IgD-negative memory B cell (primary cell): Measurements from ENCODE around the gene HACD4. TPM values are rescaled to one million over a fixed set of nuclear protein-coding genes. Genes with fewer than 3 reads are reported as not detected.

ENCODE experiments used
- H3K27ac Mint-ChIP-seq, 3 donors: one replicate each; pipeline ENCODE4 v1.8.0; 2020 to 2022; ENCODE audit warnings: mild to moderate bottlenecking in 3 of 3, mixed read lengths in 3 of 3, moderate library complexity in 1 of 3
- H3K27me3 Mint-ChIP-seq: one replicate; pipeline ENCODE4 v1.8.0; 2021; ENCODE audit warnings: mixed read lengths
- H3K36me3 Mint-ChIP-seq: one replicate; pipeline ENCODE4 v1.8.0; 2020; ENCODE audit warnings: mild to moderate bottlenecking, mixed read lengths
- H3K4me1 Mint-ChIP-seq, 3 donors: one replicate each; pipeline ENCODE4 v1.8.0; 2020 to 2022; ENCODE audit warnings: mixed read lengths in 3 of 3, mild to moderate bottlenecking in 1 of 3
- H3K4me3 Mint-ChIP-seq, 4 donors: one replicate each; pipeline ENCODE4 v1.8.0; 2020 to 2022; ENCODE audit warnings: mild to moderate bottlenecking in 4 of 4, mixed read lengths in 4 of 4, moderate library complexity in 3 of 4
- H3K9me3 Mint-ChIP-seq, 3 donors: one replicate each; pipeline ENCODE4 v1.8.0; 2020 to 2021; ENCODE audit warnings: mixed read lengths in 3 of 3, mild to moderate bottlenecking in 1 of 3
- polyA plus RNA-seq: library from polyadenylated mRNA; unstranded; fragments of 300-500 nt; fragmentation: Illumina TruSeq; gene quantifications from one replicate; pipeline ENCODE4 v1.2.3, GENCODE V29; 2021

Gene HACD4, protein sequence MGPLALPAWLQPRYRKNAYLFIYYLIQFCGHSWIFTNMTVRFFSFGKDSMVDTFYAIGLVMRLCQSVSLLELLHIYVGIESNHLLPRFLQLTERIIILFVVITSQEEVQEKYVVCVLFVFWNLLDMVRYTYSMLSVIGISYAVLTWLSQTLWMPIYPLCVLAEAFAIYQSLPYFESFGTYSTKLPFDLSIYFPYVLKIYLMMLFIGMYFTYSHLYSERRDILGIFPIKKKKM
- polyA plus RNA-seq, result 4.4 TPM

DNA sequence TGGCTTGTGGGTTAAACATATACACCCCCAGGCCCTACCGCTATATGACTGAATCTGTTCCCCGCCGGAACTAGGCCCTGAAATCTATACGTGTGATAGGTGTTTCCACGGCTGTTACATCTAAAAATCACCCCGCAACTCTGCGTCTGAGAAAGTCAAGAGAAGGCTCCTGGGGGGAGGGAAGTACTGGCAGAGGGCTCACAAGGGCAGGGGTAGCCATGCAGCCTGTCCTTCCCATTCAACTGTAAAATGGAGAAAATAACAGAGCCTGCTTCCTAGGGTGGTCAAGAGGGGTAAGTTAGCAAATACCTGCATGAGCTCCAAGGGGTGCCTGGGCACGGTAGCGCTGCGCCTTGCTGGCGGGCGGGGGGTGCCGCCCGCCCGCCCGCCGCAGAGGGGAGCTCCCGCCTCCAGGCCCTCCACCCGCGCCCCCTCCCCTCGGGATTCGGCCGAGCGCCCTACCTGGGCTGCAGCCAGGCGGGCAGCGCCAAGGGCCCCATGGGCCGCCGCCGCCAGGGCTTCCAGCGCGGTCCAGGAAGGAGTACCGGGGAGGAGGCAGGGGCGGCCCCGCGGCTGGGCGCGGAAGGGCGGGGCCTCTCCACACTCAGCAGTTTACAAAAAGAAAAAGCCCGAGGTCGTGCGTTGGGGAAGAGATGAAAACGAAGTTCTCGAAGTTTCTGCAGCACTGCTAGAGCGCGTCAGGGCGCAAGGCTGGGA lies at the start of gene HACD4:
Gene HACD4 (minus strand): TSS at position 550 of the 717 bp plus-strand sequence. CDS start 50 bp downstream, at position 500.
- Mint-ChIP-seq H3K4me3 (peak within 1 kb of the TSS in 3 of 4 donors; percentile 56 to 90 (median 85)), H3K4me1 (peaks cover 2 to 14% (median 4%) of the 10 kb centered on the region in 3 donors), H3K27ac (no peak within 1 kb of the TSS)

DNA sequence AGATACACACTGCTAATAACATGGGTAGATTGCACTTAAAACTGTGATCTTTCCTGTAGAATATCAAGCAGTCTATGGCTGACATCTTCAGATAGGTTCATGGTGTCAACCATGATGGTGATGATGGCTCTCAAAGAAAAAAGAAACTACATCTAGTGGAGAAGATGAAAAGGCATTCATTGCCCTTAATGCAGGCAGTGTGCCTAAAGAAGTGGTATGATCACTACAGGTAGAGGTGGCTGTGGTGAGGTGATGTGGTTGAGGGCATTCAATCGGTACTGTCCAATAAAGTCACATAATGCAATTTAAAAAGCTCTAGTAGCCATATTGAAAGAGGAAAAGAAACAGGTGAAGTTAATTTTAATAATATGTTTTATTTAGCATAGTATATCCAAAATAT lies 49.4 kb upstream of the HACD4 start:
- Mint-ChIP-seq H3K27me3 (no peaks in the 10 kb centered on the region), H3K36me3 (no peaks in the 10 kb centered on the region), H3K27ac (no peak overlapping the region), H3K9me3 (peaks cover 0 to 3% (median 2%) of the 10 kb centered on the region in 3 donors), H3K4me1 (peaks cover 0 to 5% (median 3%) of the 10 kb centered on the region in 3 donors), H3K4me3 (no peak overlapping the region)

More for the DNA sequence above, at the start of gene HACD4:
- no peaks in the 10 kb centered on the region for H3K9me3 Mint-ChIP-seq
- H3K36me3 Mint-ChIP-seq, result peaks cover under 1% of the 10 kb centered on the region
- no peaks in the 10 kb centered on the region for H3K27me3 Mint-ChIP-seq

DNA sequence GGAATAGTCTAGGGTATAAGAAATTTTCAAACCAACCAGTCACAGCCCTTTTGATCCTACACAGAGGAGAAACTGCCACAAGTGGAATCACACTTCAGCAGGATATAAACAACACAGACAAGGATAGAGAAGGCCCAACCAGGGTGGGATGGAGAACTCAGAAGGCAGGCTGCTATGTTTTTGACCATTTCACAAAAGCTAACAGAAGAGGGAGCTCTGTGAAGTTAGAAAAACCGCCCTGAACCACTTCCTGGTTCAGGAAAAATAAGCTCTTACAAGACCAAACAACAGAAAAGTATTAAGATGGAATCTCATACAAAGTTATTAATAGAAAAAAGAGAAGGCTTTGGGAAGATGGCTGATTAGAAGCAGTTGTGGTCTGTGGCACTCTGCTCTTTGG lies 47.3 kb upstream of the HACD4 start:
- peaks cover 0 to 3% (median 0%) of the 10 kb centered on the region in 3 donors for H3K9me3 Mint-ChIP-seq
- H3K4me3 Mint-ChIP-seq, result no peak overlapping the region
- no peak overlapping the region for H3K27ac Mint-ChIP-seq
- peaks cover 0 to 5% (median 3%) of the 10 kb centered on the region in 3 donors for H3K4me1 Mint-ChIP-seq
- no peaks in the 10 kb centered on the region for H3K27me3 Mint-ChIP-seq
- no peaks in the 10 kb centered on the region for H3K36me3 Mint-ChIP-seq

DNA sequence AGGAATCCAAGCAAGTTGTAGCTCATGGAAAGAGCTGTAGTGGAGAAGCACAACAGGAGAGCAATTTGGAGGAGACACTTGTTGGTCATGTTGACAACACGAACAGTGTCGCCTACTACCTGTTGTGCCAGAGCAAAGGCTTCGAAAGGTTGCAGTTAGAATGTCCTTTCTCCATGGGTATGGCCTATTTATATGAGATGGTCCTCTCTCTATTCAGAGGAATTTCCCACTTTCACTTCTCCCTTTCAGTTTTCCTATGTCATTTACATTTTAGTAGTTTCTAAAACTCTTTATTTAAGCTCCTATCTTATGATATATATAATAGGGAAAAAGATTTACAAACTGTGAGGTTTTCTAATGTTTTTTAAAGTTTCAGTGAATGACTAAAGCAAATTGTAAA lies 46.3 kb upstream of the HACD4 start, which contains the start of gene IFNB1:
Gene IFNB1 (minus strand): TSS at position 162 of the 400 bp plus-strand sequence. CDS start 73 bp downstream, at position 89.
- Mint-ChIP-seq H3K4me3 (no peak within 1 kb of the TSS), H3K4me1 (peaks cover 0 to 5% (median 3%) of the 10 kb centered on the region in 3 donors), H3K27me3 (no peaks in the 10 kb centered on the region), H3K36me3 (peaks cover 2% of the 10 kb centered on the region), H3K9me3 (peaks cover 0 to 3% (median 0%) of the 10 kb centered on the region in 3 donors), H3K27ac (no peak within 1 kb of the TSS)

DNA sequence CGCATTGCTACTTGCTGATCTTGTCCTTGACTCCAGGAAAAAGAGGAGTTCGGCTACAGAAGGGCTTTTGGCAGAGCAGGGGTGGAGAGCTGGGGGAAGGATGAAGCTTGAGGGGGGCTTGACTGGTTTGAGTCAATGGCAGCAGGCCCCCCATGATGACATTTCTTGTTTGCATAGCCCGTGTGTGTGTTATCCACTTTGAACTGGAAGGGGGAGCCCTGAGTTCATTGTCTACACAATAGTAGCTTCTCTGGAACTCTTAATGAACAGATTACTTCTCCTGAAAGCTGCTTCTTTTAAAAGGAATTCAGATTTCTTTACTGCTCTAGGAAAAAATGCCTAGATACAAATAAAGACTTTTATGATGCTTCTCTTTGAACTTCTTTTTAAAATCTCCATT lies 44.0 kb upstream of the HACD4 start:
- Mint-ChIP-seq H3K4me1 (no peaks in the 10 kb centered on the region), H3K36me3 (peaks cover 2% of the 10 kb centered on the region), H3K27ac (peak overlapping the region in 1 of 3 donors; percentile 14)

DNA sequence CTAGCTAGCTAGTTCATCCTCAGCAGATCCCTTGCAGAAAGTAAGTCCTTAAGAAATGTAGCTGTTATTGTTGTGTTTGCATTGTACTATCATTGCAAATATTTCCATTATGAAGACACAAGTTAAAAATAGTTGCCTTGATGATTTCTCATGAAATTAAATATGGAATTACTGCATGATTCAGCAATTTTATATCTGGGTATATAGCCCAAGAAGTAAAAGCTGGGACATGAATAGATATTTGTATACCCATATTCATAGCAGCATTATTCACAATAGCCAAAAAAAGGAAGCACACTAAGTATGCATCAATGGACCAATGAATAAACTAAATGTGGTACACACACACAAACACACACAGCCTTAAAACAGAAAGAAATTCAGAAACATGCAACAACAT lies 39.5 kb upstream of the HACD4 start:
- Mint-ChIP-seq H3K4me3 (no peak overlapping the region), H3K4me1 (no peaks in the 10 kb centered on the region), H3K36me3 (peaks cover 3% of the 10 kb centered on the region), H3K9me3 (no peaks in the 10 kb centered on the region), H3K27me3 (no peaks in the 10 kb centered on the region), H3K27ac (no peak overlapping the region)

More for the DNA sequence above, 44.0 kb upstream of the HACD4 start:
- Mint-ChIP-seq H3K4me3 (no peak overlapping the region), H3K27me3 (no peaks in the 10 kb centered on the region), H3K9me3 (peaks cover 0 to 3% (median 0%) of the 10 kb centered on the region in 3 donors)

DNA sequence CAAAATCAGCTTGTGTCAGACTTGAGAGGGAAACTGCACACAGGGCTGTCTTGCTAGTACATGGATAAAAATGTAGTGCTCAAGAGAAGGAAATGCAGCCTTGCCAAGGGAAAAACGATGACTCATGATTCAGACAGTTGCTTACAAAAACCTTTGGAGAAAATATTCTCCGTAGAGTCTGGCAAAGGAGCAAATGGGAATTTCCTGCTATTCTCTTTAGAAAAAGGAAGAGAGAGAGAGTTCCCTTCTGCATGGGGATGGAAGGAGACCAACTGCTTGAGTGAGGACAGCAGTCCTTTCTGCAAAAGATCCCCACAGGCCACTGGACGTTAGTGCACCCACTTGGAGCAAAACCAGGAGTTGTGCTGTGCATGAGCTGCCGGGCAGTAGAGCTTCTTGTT lies 38.7 kb upstream of the HACD4 start:
- Mint-ChIP-seq H3K9me3 (no peaks in the 10 kb centered on the region), H3K4me3 (no peak overlapping the region), H3K27ac (no peak overlapping the region), H3K27me3 (no peaks in the 10 kb centered on the region), H3K36me3 (peaks cover 3% of the 10 kb centered on the region), H3K4me1 (no peaks in the 10 kb centered on the region)

DNA sequence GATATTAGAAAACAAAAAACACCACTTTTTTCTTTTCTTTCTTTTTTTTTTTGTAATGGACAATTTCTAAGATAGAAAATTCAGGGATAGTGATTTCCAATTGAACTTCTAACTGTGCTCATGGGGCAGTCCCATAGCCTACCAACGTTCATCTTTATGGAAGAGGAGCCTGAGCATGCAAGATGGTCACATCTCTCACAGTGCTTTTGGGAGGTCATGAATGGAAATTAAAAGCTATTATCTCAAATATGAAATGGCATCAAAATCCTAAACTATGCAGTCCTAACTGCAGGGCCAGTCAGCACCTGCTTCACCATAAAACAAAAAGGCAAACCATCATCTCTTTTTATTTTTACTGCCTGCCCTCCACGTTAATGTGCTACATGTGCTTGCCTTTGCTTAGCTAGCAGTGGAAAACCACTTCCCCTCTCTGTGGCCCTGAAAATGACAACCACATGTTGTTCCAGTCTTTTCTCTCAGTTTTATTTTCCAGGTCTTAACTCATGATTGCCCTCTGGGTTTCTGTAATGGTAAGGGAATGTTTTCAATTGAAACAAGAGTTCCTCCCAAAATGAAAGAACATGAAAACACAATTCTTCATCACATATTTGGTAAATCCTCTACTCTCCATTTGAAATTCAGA lies 29.6 kb upstream of the HACD4 start:
- Mint-ChIP-seq H3K9me3 (peaks cover 0 to 3% (median 0%) of the 10 kb centered on the region in 3 donors), H3K4me3 (no peak overlapping the region), H3K36me3 (no peaks in the 10 kb centered on the region), H3K27ac (no peak overlapping the region), H3K4me1 (peaks cover 0 to 2% (median 0%) of the 10 kb centered on the region in 3 donors), H3K27me3 (no peaks in the 10 kb centered on the region)

DNA sequence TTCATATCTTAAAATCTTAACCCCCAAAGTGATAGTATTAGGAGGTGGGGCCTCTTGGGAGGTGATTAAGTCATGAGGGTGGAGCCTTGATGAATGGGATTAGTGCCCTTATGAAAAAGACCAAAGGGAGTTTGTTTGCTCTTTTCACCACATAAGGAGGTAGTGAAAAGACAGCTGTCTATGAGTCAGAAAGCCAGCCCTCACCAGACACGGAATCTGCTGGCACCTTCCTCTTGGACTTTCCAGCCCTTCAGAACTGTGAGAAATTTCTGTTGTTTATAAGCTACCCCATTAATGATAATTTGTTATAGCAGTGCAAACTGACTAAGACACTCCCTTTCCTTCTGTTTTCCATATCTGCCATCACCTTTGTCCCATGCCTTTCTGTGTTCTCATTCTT lies 25.5 kb upstream of the HACD4 start:
- no peaks in the 10 kb centered on the region for H3K36me3 Mint-ChIP-seq
- H3K27ac Mint-ChIP-seq, result no peak overlapping the region
- no peak overlapping the region for H3K4me3 Mint-ChIP-seq
- peaks cover 0 to 3% (median 0%) of the 10 kb centered on the region in 3 donors for H3K9me3 Mint-ChIP-seq
- no peaks in the 10 kb centered on the region for H3K27me3 Mint-ChIP-seq
- peaks cover 0 to 2% (median 0%) of the 10 kb centered on the region in 3 donors for H3K4me1 Mint-ChIP-seq

DNA sequence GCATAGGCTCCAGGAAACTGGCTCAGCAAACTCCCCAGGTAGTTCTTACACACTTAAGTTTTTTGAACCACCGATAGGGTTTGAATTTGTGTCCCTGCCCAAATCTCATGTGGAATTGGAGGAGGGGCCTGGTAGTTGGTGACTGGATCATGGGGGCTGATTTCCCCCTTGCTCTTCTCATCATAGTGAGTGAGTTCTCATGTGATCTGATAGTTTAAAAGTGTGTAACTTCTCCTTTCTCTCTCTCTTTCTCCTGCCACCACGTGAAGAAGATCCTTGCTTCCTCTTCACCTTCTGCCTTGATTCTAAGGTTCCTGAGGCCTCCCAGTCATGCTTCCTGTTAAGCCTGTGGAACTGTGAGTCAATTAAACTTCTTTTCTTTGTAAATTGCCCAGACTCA lies 22.4 kb upstream of the HACD4 start:
- Mint-ChIP-seq H3K27me3 (no peaks in the 10 kb centered on the region), H3K9me3 (peaks cover 0 to 3% (median 0%) of the 10 kb centered on the region in 3 donors), H3K4me1 (peaks cover 0 to 1% (median 0%) of the 10 kb centered on the region in 3 donors), H3K36me3 (no peaks in the 10 kb centered on the region), H3K27ac (no peak overlapping the region), H3K4me3 (no peak overlapping the region)

DNA sequence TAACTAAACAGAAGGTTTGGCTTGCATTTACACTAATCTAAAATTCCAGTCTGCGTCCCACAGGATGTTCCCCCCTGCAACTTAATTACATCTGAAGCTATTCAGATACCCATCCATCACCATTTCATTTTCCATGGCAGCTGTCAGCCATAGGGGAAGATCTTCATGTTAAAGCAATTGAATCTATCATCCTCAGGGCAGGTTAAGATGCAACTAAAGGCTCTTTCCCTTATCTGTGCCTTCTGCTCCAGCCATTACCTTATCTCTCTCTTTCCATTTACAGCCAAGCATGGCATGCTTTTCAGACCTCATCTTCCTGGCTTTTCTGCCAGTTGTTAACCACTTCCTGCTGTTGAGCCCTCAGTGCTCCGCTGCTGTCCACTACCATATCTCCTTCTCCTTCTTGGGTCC lies 15.8 kb upstream of the HACD4 start:
- no peaks in the 10 kb centered on the region for H3K9me3 Mint-ChIP-seq
- peaks cover 3% of the 10 kb centered on the region for H3K27me3 Mint-ChIP-seq
- H3K27ac Mint-ChIP-seq, result peak overlapping the region in 1 of 3 donors; percentile 8
- H3K4me3 Mint-ChIP-seq, result no peak overlapping the region
- H3K36me3 Mint-ChIP-seq, result no peaks in the 10 kb centered on the region
- peaks cover 0 to 5% (median 4%) of the 10 kb centered on the region in 3 donors for H3K4me1 Mint-ChIP-seq

DNA sequence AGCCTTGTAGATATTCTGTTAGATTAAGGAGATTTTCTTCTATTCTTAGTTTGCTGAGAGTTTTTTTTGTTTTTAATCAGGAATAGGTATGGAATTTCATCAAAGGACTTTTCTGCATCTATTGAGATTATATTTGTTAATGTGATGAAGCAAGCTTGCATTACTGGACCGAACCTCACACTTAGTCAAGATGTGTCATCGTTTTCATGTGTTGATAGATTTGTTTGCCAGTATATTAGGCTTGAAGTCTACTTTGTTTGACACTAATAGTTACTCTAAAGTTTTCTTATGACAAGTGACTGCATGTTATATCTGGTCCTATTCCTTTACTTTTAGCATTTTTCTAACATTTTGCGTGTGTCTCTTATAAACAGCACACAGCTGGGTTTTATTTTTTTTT lies 12.4 kb upstream of the HACD4 start:
- no peak overlapping the region for H3K4me3 Mint-ChIP-seq
- peaks cover 3% of the 10 kb centered on the region for H3K27me3 Mint-ChIP-seq
- no peaks in the 10 kb centered on the region for H3K9me3 Mint-ChIP-seq
- H3K36me3 Mint-ChIP-seq, result no peaks in the 10 kb centered on the region
- H3K4me1 Mint-ChIP-seq, result peaks cover 0 to 5% (median 4%) of the 10 kb centered on the region in 3 donors
- H3K27ac Mint-ChIP-seq, result no peak overlapping the region

DNA sequence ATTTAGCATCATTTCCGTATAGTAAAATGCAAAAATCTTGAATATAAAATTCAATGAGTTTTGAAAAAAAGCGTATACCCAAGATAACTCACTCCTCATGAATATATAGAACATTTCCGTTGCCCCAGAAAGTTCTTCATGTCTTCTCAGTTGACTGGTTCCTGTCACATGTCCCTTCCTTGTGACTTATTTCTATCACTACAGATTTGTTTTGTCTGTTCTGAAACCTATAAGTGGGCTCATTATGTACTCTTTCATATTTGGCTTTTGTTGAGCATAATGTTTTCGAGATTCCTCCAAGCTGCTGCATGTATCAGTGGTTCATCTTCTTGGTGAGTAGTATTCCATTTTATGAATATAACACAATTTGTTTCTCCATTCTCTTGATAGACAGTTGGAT lies 11.0 kb upstream of the HACD4 start:
- Mint-ChIP-seq H3K27me3 (no peaks in the 10 kb centered on the region), H3K36me3 (no peaks in the 10 kb centered on the region), H3K4me1 (peaks cover 0 to 5% (median 4%) of the 10 kb centered on the region in 3 donors), H3K27ac (no peak overlapping the region), H3K9me3 (no peaks in the 10 kb centered on the region), H3K4me3 (no peak overlapping the region)

DNA sequence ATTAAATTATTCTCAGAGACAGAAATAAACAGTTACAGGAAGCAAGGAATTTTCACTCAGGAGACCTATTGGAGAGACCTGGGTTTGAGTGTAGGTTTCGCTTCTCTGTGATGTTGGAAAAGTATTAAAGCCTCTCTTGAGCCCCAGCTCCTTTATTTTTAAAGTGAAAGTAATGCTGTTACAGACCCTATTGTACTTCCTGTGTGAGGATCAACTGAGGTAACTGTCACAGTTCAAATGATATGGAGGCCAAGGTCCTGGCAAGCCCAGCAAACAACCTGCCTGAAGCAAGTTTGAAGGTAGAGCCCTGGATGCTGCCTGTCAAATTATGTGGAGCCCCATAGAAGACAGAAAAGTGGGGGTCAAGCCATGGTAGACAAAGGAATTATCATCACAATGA lies 7.9 kb upstream of the HACD4 start:
- Mint-ChIP-seq H3K36me3 (no peaks in the 10 kb centered on the region), H3K27me3 (no peaks in the 10 kb centered on the region), H3K27ac (peak overlapping the region in 1 of 3 donors; percentile 24), H3K4me3 (no peak overlapping the region), H3K9me3 (no peaks in the 10 kb centered on the region), H3K4me1 (peaks cover 0 to 5% (median 4%) of the 10 kb centered on the region in 3 donors)

DNA sequence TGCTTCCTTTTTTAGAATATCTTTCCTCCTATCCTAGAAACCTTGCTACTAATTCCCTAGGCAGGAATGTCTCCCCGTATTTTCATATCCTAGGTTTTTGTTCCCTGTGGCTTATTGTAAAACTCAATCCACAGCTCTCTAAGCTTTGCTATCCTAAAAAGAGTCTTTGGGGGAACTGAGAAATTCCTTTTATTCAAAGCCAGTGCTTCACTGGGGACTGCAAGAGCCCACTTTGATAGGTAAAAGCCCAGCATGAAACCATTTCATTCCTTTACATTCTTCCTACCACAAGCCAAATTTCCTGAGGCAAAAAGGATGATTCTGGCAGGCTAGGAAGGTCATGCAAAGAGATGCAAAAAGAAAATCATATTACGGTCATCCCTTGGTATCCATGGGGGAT lies 5.8 kb upstream of the HACD4 start:
- Mint-ChIP-seq H3K9me3 (no peaks in the 10 kb centered on the region), H3K4me3 (no peak overlapping the region), H3K27me3 (no peaks in the 10 kb centered on the region), H3K36me3 (no peaks in the 10 kb centered on the region), H3K4me1 (peaks cover 0 to 8% (median 2%) of the 10 kb centered on the region in 3 donors), H3K27ac (no peak overlapping the region)
